Naive thymus-derived CD4-positive, alpha-beta T cell (primary cell): Measurements from ENCODE around the gene PRDM16. TPM values are rescaled to one million over a fixed set of nuclear protein-coding genes. Genes with fewer than 3 reads are reported as not detected.

Experiments
- ATAC-seq: fragments of 150-1000 bp; cut with Tn5 transposase; 2 replicates; pipeline ENCODE4 v1.10.0; 2021; ENCODE audit warnings: mild to moderate bottlenecking, moderate library complexity
- CTCF ChIA-PET: fragments of 350-600 bp; sonication (Branson Sonifier 250); formaldehyde crosslinking; loops from one replicate; lab custom pipeline; 2021; ENCODE audit warnings: antibody characterized with exemption; lab: Charles Lee
- POLR2A ChIA-PET: fragments of 350-600 bp; sonication (Branson Sonifier 250); formaldehyde crosslinking; loops from one replicate; lab custom pipeline; 2021; ENCODE audit warnings: antibody characterized with exemption, inconsistent platforms; lab: Charles Lee
- DNase-seq, 9 donors: peaks; one replicate each; pipeline versions ENCODE4 v3.0.0 to v3.0.0-alpha.2; 2020 to 2022; ENCODE audit warnings: mixed read lengths in 1 of 9
- H3K27ac ChIP-seq: one replicate; pipeline ENCODE4 v1.7.0; 2013; ENCODE audit warnings: mild to moderate bottlenecking, low read depth, low read length, moderate library complexity
- H3K27me3 ChIP-seq, 2 donors: one replicate each; pipeline ENCODE4 v1.7.0; 2013; ENCODE audit warnings: low read length in 2 of 2, mild to moderate bottlenecking in 2 of 2, moderate library complexity in 2 of 2; ENCODE audit not compliant: control insufficient read depth in 2 of 2, insufficient read depth in 2 of 2
- H3K36me3 ChIP-seq, 3 experiments: 1 replicate in 2 of 3; 2 replicates in 1 of 3; pipeline ENCODE4 v1.7.0; 2013; ENCODE audit warnings: low read length in 3 of 3, mild to moderate bottlenecking in 3 of 3, moderate library complexity in 1 of 3; ENCODE audit not compliant: insufficient read depth in 3 of 3, control insufficient read depth in 2 of 3
- H3K4me1 ChIP-seq, 2 donors: one replicate each; pipeline ENCODE4 v1.7.0; 2013; ENCODE audit warnings: low read length in 2 of 2, mild to moderate bottlenecking in 2 of 2, moderate library complexity in 1 of 2; ENCODE audit not compliant: control insufficient read depth in 2 of 2, insufficient read depth in 2 of 2
- H3K4me3 ChIP-seq: 2 replicates; pipeline ENCODE4 v1.7.0; 2013; ENCODE audit warnings: mild to moderate bottlenecking, low read length
- H3K9me3 ChIP-seq, 3 experiments: 1 replicate in 2 of 3; 2 replicates in 1 of 3; pipeline ENCODE4 v1.7.0; 2013; ENCODE audit warnings: low read length in 3 of 3; ENCODE audit not compliant: control insufficient read depth in 2 of 3
- H3K27ac Mint-ChIP-seq, 9 donors: one replicate each; pipeline ENCODE4 v1.8.0; 2020 to 2022; ENCODE audit warnings: mixed read lengths in 9 of 9, mild to moderate bottlenecking in 8 of 9, moderate library complexity in 5 of 9, inconsistent platforms in 2 of 9
- H3K27me3 Mint-ChIP-seq, 5 donors: one replicate each; pipeline ENCODE4 v1.8.0; 2021 to 2022; ENCODE audit warnings: mixed read lengths in 5 of 5, mild to moderate bottlenecking in 1 of 5
- H3K36me3 Mint-ChIP-seq, 5 donors: one replicate each; pipeline ENCODE4 v1.8.0; 2020 to 2022; ENCODE audit warnings: mixed read lengths in 5 of 5, mild to moderate bottlenecking in 3 of 5, inconsistent platforms in 1 of 5
- H3K4me1 Mint-ChIP-seq, 7 donors: one replicate each; pipeline ENCODE4 v1.8.0; 2020 to 2022; ENCODE audit warnings: mixed read lengths in 7 of 7, mild to moderate bottlenecking in 3 of 7, inconsistent platforms in 1 of 7
- H3K4me3 Mint-ChIP-seq, 10 donors: one replicate each; pipeline ENCODE4 v1.8.0; 2020 to 2022; ENCODE audit warnings: mild to moderate bottlenecking in 10 of 10, mixed read lengths in 10 of 10, moderate library complexity in 6 of 10, inconsistent platforms in 2 of 10
- H3K9me3 Mint-ChIP-seq, 11 donors: one replicate each; pipeline ENCODE4 v1.8.0; 2020 to 2022; ENCODE audit warnings: mixed read lengths in 11 of 11, mild to moderate bottlenecking in 4 of 11, inconsistent platforms in 1 of 11, moderate library complexity in 1 of 11
- intact Hi-C, 2 donors: fragments of 100-400 bp; cut with micrococcal nuclease; formaldehyde crosslinking; loops; one replicate each; pipeline ENCODE4 v1.15.1; 2023
- polyA plus RNA-seq, 2 donors: library from polyadenylated mRNA; unstranded; fragments of 300-500 nt; fragmentation: Illumina TruSeq; gene quantifications; one replicate each; pipeline ENCODE4 v1.2.3, GENCODE V29; 2021
- total RNA-seq, 6 experiments: library from RNA in 5 of 6; stranded (reverse) in 5 of 6; gene quantifications; 1 replicate in 5 of 6; 2 replicates in 1 of 6; pipeline ENCODE4 v1.2.3 and lab custom pipeline; 2021 to 2026

Gene PRDM16
- total and polyA plus RNA-seq, 7 experiments from 2014 or later = 0.05 to 0.61 (median 0.36) TPM; not detected in 2

- no peaks in the 10 kb centered on the region for H3K36me3 ChIP-seq
- POLR2A ChIA-PET = no interaction called here
- H3K4me1 Mint-ChIP-seq = no peaks in the 10 kb centered on the region
- ATAC-seq (no peak), DNase-seq (no peak)
- no peak overlapping the region for H3K27ac Mint-ChIP-seq
- H3K36me3 Mint-ChIP-seq = no peaks in the 10 kb centered on the region
- no peaks in the 10 kb centered on the region for H3K9me3 ChIP-seq
- no peaks in the 10 kb centered on the region for H3K4me1 ChIP-seq
- no peak overlapping the region for H3K4me3 Mint-ChIP-seq
- H3K27me3 ChIP-seq = no peaks in the 10 kb centered on the region
- intact Hi-C loops = no loop called here
- no peak overlapping the region for H3K4me3 ChIP-seq
- CTCF ChIA-PET = interaction anchor here (1.2 kb wide), 1 partner anchor 123 kb away, joined by 4 read pairs; no protein-coding TSS in a partner anchor
- H3K27ac ChIP-seq = no peak overlapping the region
- H3K9me3 Mint-ChIP-seq = no peaks in the 10 kb centered on the region
- peaks cover 0 to 9% (median 4%) of the 10 kb centered on the region in 5 donors for H3K27me3 Mint-ChIP-seq
Observed at GRCh38 chr1:3135073-3135702, 66.2 kb downstream of the PRDM16 start.

DNA sequence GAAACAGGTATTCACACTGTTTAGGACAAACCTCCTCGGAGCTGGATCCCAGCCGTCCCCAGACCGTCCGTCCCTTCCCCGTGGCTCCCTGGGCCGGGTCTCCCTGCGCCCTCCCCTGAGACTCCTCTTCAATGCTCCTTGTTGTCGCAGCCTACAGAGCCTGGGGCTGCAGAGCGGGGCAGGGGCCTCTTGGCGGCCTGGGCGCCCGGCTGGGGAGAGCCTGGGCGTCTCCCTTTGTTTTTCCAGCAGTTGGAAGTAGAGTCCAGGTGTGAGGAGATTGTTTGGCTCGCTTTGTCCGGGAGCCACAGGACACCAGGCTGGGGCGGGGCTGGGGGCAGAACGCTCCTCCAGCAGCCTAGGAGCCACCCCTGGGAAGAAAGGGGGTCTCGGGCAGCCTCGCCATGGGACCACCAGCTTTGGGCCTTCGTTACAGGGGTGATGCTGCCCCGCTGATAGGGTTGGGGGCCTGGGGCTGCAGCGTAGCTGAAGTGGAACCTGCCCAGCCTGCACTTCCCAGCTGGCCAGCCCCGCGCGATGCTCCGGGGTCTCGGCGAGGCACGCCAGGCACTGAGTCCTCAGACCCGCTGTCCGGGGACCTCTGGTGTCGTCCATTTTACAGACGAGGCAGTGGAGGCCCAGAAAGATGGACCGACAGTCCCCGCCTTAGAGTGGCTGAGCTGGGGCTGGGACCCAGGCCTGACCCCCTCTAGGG is 66.9 kb downstream of the PRDM16 start:
- intact Hi-C loops = no loop called here
- H3K27me3 Mint-ChIP-seq = peaks cover 0 to 9% (median 4%) of the 10 kb centered on the region in 5 donors
- no peaks in the 10 kb centered on the region for H3K9me3 Mint-ChIP-seq
- H3K4me1 Mint-ChIP-seq = no peaks in the 10 kb centered on the region
- Histone ChIP-seq H3K36me3 (no peaks in the 10 kb centered on the region), H3K27ac (no peak overlapping the region), H3K27me3 (no peaks in the 10 kb centered on the region), H3K4me1 (no peaks in the 10 kb centered on the region), H3K9me3 (no peaks in the 10 kb centered on the region), H3K4me3 (no peak overlapping the region)
- no peak overlapping the region for H3K27ac Mint-ChIP-seq
- no peak for DNase-seq
- no peak overlapping the region for H3K4me3 Mint-ChIP-seq
- ATAC-seq = no peak
- ChIA-PET CTCF (no interaction called here), POLR2A (no interaction called here)
- H3K36me3 Mint-ChIP-seq = no peaks in the 10 kb centered on the region

GRCh38 chr1:3136532-3136931 is 67.5 kb downstream of the PRDM16 start:
- no peaks in the 10 kb centered on the region for H3K9me3 ChIP-seq
- no peaks in the 10 kb centered on the region for H3K36me3 ChIP-seq
- peaks cover 0 to 9% (median 4%) of the 10 kb centered on the region in 5 donors for H3K27me3 Mint-ChIP-seq
- no peak overlapping the region for H3K4me3 ChIP-seq
- H3K9me3 Mint-ChIP-seq = no peaks in the 10 kb centered on the region
- DNase-seq (no peak), ATAC-seq (no peak)
- ChIA-PET CTCF (no interaction called here), POLR2A (no interaction called here)
- no peak overlapping the region for H3K4me3 Mint-ChIP-seq
- H3K27me3 ChIP-seq = no peaks in the 10 kb centered on the region
- H3K4me1 ChIP-seq = no peaks in the 10 kb centered on the region
- intact Hi-C loops = no loop called here
- H3K27ac ChIP-seq = no peak overlapping the region
- H3K36me3 Mint-ChIP-seq = no peaks in the 10 kb centered on the region
- no peak overlapping the region for H3K27ac Mint-ChIP-seq
- H3K4me1 Mint-ChIP-seq = no peaks in the 10 kb centered on the region

GRCh38 chr1:3137111-3138100 is 68.4 kb downstream of the PRDM16 start:
- H3K27ac Mint-ChIP-seq = no peak overlapping the region
- intact Hi-C loops = no loop called here
- H3K4me3 Mint-ChIP-seq = no peak overlapping the region
- ChIA-PET POLR2A (no interaction called here), CTCF (interaction anchor here (0.6 kb wide), 1 partner anchor 228 kb away, joined by 3 read pairs; no protein-coding TSS in a partner anchor)
- H3K27me3 Mint-ChIP-seq = peaks cover 0 to 9% (median 4%) of the 10 kb centered on the region in 5 donors
- DNase-seq (no peak), ATAC-seq (no peak)
- H3K27ac ChIP-seq = no peak overlapping the region
- H3K4me1 ChIP-seq = no peaks in the 10 kb centered on the region
- H3K4me1 Mint-ChIP-seq = no peaks in the 10 kb centered on the region
- no peaks in the 10 kb centered on the region for H3K27me3 ChIP-seq
- no peaks in the 10 kb centered on the region for H3K36me3 Mint-ChIP-seq
- no peaks in the 10 kb centered on the region for H3K9me3 ChIP-seq
- H3K4me3 ChIP-seq = no peak overlapping the region
- H3K9me3 Mint-ChIP-seq = no peaks in the 10 kb centered on the region
- no peaks in the 10 kb centered on the region for H3K36me3 ChIP-seq

GRCh38 chr1:3138623-3139151 is 69.7 kb downstream of the PRDM16 start:
- ATAC-seq = no peak
- Mint-ChIP-seq H3K27me3 (peaks cover 0 to 9% (median 4%) of the 10 kb centered on the region in 5 donors), H3K27ac (no peak overlapping the region), H3K9me3 (no peaks in the 10 kb centered on the region), H3K36me3 (no peaks in the 10 kb centered on the region), H3K4me3 (no peak overlapping the region), H3K4me1 (no peaks in the 10 kb centered on the region)
- Histone ChIP-seq H3K27ac (no peak overlapping the region), H3K4me3 (no peak overlapping the region), H3K36me3 (no peaks in the 10 kb centered on the region), H3K4me1 (no peaks in the 10 kb centered on the region), H3K27me3 (no peaks in the 10 kb centered on the region), H3K9me3 (no peaks in the 10 kb centered on the region)
- ChIA-PET POLR2A (no interaction called here), CTCF (no interaction called here)
- no peak for DNase-seq
- intact Hi-C loops = no loop called here

GRCh38 chr1:3139451-3139852 is 70.4 kb downstream of the PRDM16 start:
- intact Hi-C loops = no loop called here
- no peak overlapping the region for H3K27ac Mint-ChIP-seq

More at GRCh38 chr1:3139451-3139852, 70.4 kb downstream of the PRDM16 start:
- Histone ChIP-seq H3K4me1 (no peaks in the 10 kb centered on the region), H3K36me3 (no peaks in the 10 kb centered on the region), H3K9me3 (no peaks in the 10 kb centered on the region), H3K4me3 (no peak overlapping the region), H3K27ac (no peak overlapping the region), H3K27me3 (no peaks in the 10 kb centered on the region)
- Mint-ChIP-seq H3K4me3 (no peak overlapping the region), H3K4me1 (no peaks in the 10 kb centered on the region), H3K36me3 (no peaks in the 10 kb centered on the region), H3K9me3 (no peaks in the 10 kb centered on the region), H3K27me3 (peaks cover 0 to 9% (median 0%) of the 10 kb centered on the region in 5 donors)
- DNase-seq = no peak
- no peak for ATAC-seq
- CTCF ChIA-PET = no interaction called here
- POLR2A ChIA-PET = no interaction called here
